ENCODE measurements around the gene BMAL1.
"Not testable (repeated sequence)": the region's sequence is repeated elsewhere in the genome, so short reads cannot be mapped to it uniquely, and the experiment has no call there.

The BMAL1 gene

DNA sequence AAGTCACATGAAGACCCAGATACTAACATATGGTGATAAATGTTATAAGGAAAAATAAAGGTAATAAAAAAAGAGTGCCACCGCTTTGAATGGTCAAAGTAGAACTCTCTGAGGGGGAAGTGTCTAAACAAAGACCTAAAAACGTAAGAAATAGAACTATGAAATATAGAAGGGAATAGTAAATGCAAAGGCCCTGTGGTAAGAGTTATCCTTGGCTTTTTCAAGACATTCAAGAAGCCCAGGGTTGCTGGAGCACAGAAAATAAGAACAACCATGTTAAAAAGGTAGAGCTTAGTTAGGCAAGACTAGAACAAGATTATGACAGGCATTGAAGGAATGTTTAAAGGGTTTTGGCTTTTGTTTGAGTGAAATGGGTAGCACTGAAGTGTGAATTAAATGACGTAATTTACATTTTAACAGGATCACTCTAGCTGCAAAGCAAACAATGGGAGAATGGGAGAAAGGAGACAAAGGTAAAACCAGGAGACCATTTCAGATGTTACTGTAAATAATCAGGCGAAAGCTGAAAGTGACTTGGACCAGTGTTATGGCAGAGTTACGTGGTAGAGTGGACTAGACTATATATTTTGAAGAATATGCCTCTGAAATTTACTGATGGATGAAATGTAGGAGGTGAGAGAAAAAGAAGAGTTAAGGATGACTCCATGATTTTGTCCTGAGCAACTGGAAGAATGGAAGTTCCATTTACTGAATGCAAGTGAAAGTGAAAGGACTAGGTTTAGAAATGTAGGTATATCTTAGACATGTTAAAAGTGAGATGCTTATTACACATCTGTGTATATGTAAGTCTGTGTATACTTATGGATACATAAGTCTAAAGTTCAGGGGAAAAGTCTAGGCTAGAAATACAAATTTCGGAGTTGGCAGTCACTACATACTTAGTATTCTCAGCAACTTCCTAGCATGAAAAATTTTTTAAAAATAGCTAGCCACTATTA lies 156.9 kb downstream of the BMAL1 start:
- in situ Hi-C loops (cut with MboI; ENCODE audit: low pct_unique_long_range_greater_than_20kb, low sequenced_read_pairs, unreplicated experiment): no loop called here
- TF ChIP-seq, protein P1, sequence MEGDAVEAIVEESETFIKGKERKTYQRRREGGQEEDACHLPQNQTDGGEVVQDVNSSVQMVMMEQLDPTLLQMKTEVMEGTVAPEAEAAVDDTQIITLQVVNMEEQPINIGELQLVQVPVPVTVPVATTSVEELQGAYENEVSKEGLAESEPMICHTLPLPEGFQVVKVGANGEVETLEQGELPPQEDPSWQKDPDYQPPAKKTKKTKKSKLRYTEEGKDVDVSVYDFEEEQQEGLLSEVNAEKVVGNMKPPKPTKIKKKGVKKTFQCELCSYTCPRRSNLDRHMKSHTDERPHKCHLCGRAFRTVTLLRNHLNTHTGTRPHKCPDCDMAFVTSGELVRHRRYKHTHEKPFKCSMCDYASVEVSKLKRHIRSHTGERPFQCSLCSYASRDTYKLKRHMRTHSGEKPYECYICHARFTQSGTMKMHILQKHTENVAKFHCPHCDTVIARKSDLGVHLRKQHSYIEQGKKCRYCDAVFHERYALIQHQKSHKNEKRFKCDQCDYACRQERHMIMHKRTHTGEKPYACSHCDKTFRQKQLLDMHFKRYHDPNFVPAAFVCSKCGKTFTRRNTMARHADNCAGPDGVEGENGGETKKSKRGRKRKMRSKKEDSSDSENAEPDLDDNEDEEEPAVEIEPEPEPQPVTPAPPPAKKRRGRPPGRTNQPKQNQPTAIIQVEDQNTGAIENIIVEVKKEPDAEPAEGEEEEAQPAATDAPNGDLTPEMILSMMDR (IDR thresholded peaks at IDR 0.05; ENCODE audit: extremely low read depth, insufficient read depth, missing control alignments): no peak
- no peak for DNase-seq (ENCODE audit: low spot score)

DNA sequence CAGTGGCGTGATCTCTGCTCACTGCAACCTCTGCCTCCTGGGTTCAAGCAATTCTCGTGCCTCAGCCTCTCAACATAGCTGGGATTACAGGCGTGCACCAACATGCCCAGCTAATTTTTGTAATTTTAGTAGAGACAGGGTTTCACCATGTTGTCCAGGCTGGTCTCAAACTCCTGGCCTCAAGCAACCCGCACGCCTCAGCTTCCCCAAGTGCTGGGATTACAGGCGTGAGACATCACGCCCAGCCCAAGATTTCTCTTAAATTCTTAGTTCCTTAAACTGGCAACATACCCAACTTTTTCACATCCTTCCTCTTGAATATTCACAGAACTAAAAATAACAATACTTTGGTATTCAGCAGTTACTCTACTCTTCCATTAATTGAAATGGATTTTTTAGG lies 159.2 kb downstream of the BMAL1 start:
- DNase-seq (ENCODE audit: low spot score); in situ Hi-C loops (cut with MboI; ENCODE audit: low pct_unique_long_range_greater_than_20kb, low sequenced_read_pairs, unreplicated experiment): not testable (repeated sequence)
